ENCODE results near the gene CCDC34.

The CCDC34 gene

GRCh38 chr11:27388869-27389268, 25.9 kb upstream of the CCDC34 start:
- in situ Hi-C loops (cut with HindIII; ENCODE audit: low pct_unique_long_range_greater_than_20kb, low sequenced_read_pairs), result no loop called here
- no peak for TF ChIP-seq JUND (IDR thresholded peaks at IDR 0.05; ENCODE audit: low read depth)
- no peak for DNase-seq (ENCODE audit: low read depth in 1 of 2, low spot score in 1 of 2)

- no peak for DNase-seq (ENCODE audit: low read depth in 1 of 2, low spot score in 1 of 2)
- in situ Hi-C loops (cut with HindIII; ENCODE audit: low pct_unique_long_range_greater_than_20kb, low sequenced_read_pairs), result no loop called here
- TF ChIP-seq JUND (IDR thresholded peaks at IDR 0.05; ENCODE audit: low read depth), result no peak
Measured at GRCh38 chr11:27388001-27388400, 25.0 kb upstream of the CCDC34 start.

- no peak for DNase-seq (ENCODE audit: low read depth in 1 of 2, low spot score in 1 of 2)
- in situ Hi-C loops (cut with HindIII; ENCODE audit: low pct_unique_long_range_greater_than_20kb, low sequenced_read_pairs), result no loop called here
- no peak for TF ChIP-seq JUND (IDR thresholded peaks at IDR 0.05; ENCODE audit: low read depth)
Measured at GRCh38 chr11:27387362-27387761, 24.3 kb upstream of the CCDC34 start.

- in situ Hi-C loops (cut with HindIII; ENCODE audit: low pct_unique_long_range_greater_than_20kb, low sequenced_read_pairs), result no loop called here
- DNase-seq (ENCODE audit: low read depth in 1 of 2, low spot score in 1 of 2), result no peak
- TF ChIP-seq JUND (IDR thresholded peaks at IDR 0.05; ENCODE audit: low read depth), result no peak
Measured at GRCh38 chr11:27386181-27386845, 23.3 kb upstream of the CCDC34 start.

- in situ Hi-C loops (cut with HindIII; ENCODE audit: low pct_unique_long_range_greater_than_20kb, low sequenced_read_pairs), result no loop called here
- TF ChIP-seq JUND (IDR thresholded peaks at IDR 0.05; ENCODE audit: low read depth), result no peak
- no peak for DNase-seq (ENCODE audit: low read depth in 1 of 2, low spot score in 1 of 2)
Measured at GRCh38 chr11:27385245-27385644, 22.2 kb upstream of the CCDC34 start.

- in situ Hi-C loops (cut with HindIII; ENCODE audit: low pct_unique_long_range_greater_than_20kb, low sequenced_read_pairs), result no loop called here
- TF ChIP-seq JUND (IDR thresholded peaks at IDR 0.05; ENCODE audit: low read depth), result no peak
- DNase-seq (ENCODE audit: low read depth in 1 of 2, low spot score in 1 of 2), result no peak
Measured at GRCh38 chr11:27384227-27384626, 21.2 kb upstream of the CCDC34 start.

- in situ Hi-C loops (cut with HindIII; ENCODE audit: low pct_unique_long_range_greater_than_20kb, low sequenced_read_pairs), result no loop called here
- no peak for DNase-seq (ENCODE audit: low read depth in 1 of 2, low spot score in 1 of 2)
- TF ChIP-seq JUND (IDR thresholded peaks at IDR 0.05; ENCODE audit: low read depth), result no peak
Measured at GRCh38 chr11:27383645-27384044, 20.6 kb upstream of the CCDC34 start.

GRCh38 chr11:27381238-27381666, 18.2 kb upstream of the CCDC34 start:
- TF ChIP-seq JUND (IDR thresholded peaks at IDR 0.05; ENCODE audit: low read depth), result no peak

GRCh38 chr11:27380771-27381170, 17.8 kb upstream of the CCDC34 start:
- TF ChIP-seq JUND (IDR thresholded peaks at IDR 0.05; ENCODE audit: low read depth), result no peak
- in situ Hi-C loops (cut with HindIII; ENCODE audit: low pct_unique_long_range_greater_than_20kb, low sequenced_read_pairs), result no loop called here
- no peak for DNase-seq (ENCODE audit: low read depth in 1 of 2, low spot score in 1 of 2)

More at GRCh38 chr11:27381238-27381666, 18.2 kb upstream of the CCDC34 start:
- no peak for DNase-seq (ENCODE audit: low read depth in 1 of 2, low spot score in 1 of 2)
- in situ Hi-C loops (cut with HindIII; ENCODE audit: low pct_unique_long_range_greater_than_20kb, low sequenced_read_pairs), result no loop called here

GRCh38 chr11:27379449-27379848, 16.4 kb upstream of the CCDC34 start:
- in situ Hi-C loops (cut with HindIII; ENCODE audit: low pct_unique_long_range_greater_than_20kb, low sequenced_read_pairs), result no loop called here
- DNase-seq (ENCODE audit: low read depth in 1 of 2, low spot score in 1 of 2), result no peak
- TF ChIP-seq JUND (IDR thresholded peaks at IDR 0.05; ENCODE audit: low read depth), result no peak

- no peak for DNase-seq (ENCODE audit: low read depth in 1 of 2, low spot score in 1 of 2)
- no peak for TF ChIP-seq JUND (IDR thresholded peaks at IDR 0.05; ENCODE audit: low read depth)
- in situ Hi-C loops (cut with HindIII; ENCODE audit: low pct_unique_long_range_greater_than_20kb, low sequenced_read_pairs), result no loop called here
Measured at GRCh38 chr11:27375370-27375769, 12.4 kb upstream of the CCDC34 start.

- in situ Hi-C loops (cut with HindIII; ENCODE audit: low pct_unique_long_range_greater_than_20kb, low sequenced_read_pairs), result no loop called here
- no peak for TF ChIP-seq JUND (IDR thresholded peaks at IDR 0.05; ENCODE audit: low read depth)
- no peak for DNase-seq (ENCODE audit: low read depth in 1 of 2, low spot score in 1 of 2)
Measured at GRCh38 chr11:27373856-27374602, 11.0 kb upstream of the CCDC34 start.

GRCh38 chr11:27373392-27373791, 10.4 kb upstream of the CCDC34 start:
- in situ Hi-C loops (cut with HindIII; ENCODE audit: low pct_unique_long_range_greater_than_20kb, low sequenced_read_pairs), result no loop called here
- no peak for DNase-seq (ENCODE audit: low read depth in 1 of 2, low spot score in 1 of 2)
- no peak for TF ChIP-seq JUND (IDR thresholded peaks at IDR 0.05; ENCODE audit: low read depth)
